MM.1S (cell line): ENCODE results near the gene RIC1.

ENCODE experiments used
- DNase-seq: peaks from one replicate; pipeline ENCODE4 v3.0.0-alpha.2; 2015
- H2AFZ ChIP-seq: fragments of 300-600 bp; sonication (generic); 2 replicates; pipeline ENCODE4 v1.6.0; 2016; ENCODE audit warnings: antibody characterized with exemption, low read length
- H3F3A ChIP-seq: fragments of 300-600 bp; sonication (generic); 2 replicates; pipeline ENCODE4 v1.6.1; 2016; ENCODE audit warnings: mild to moderate bottlenecking, antibody characterized with exemption, low read length, moderate library complexity, mixed read lengths; ENCODE audit not compliant: insufficient read depth
- H3K27ac ChIP-seq: fragments of 300-600 bp; sonication (generic); 2 replicates; pipeline ENCODE4 v1.5.1; 2016; ENCODE audit warnings: mild to moderate bottlenecking, low read length
- H3K27me3 ChIP-seq: fragments of 300-600 bp; sonication (generic); replicated peaks from 2 replicates; pipeline ENCODE4 v1.6.0; 2016; ENCODE audit warnings: low read length; ENCODE audit not compliant: insufficient read depth
- H3K36me3 ChIP-seq: fragments of 300-600 bp; sonication (generic); replicated peaks from 2 replicates; pipeline ENCODE4 v1.6.1; 2016; ENCODE audit warnings: mild to moderate bottlenecking, low read length, mixed read lengths; ENCODE audit not compliant: insufficient read depth
- H3K4me1 ChIP-seq: fragments of 300-600 bp; sonication (generic); 2 replicates; pipeline ENCODE4 v1.6.1; 2016; ENCODE audit warnings: low read length, mixed read lengths
- H3K4me2 ChIP-seq: fragments of 300-600 bp; sonication (generic); 2 replicates; pipeline ENCODE4 v1.6.0; 2016; ENCODE audit warnings: low read depth, low read length
- H3K4me3 ChIP-seq: fragments of 300-600 bp; sonication (generic); 2 replicates; pipeline ENCODE4 v1.5.1; 2016; ENCODE audit warnings: low read length, mixed read lengths
- H3K79me2 ChIP-seq: fragments of 300-600 bp; sonication (generic); 2 replicates; pipeline ENCODE4 v1.6.1; 2016; ENCODE audit warnings: mixed run types, low read length, mixed read lengths
- H3K9ac ChIP-seq: fragments of 300-600 bp; sonication (generic); 2 replicates; pipeline ENCODE4 v1.6.1; 2016; ENCODE audit warnings: low read length, mixed read lengths
- H3K9me2 ChIP-seq: fragments of 300-600 bp; sonication (generic); replicated peaks from 2 replicates; pipeline ENCODE4 v1.6.1; 2016; ENCODE audit warnings: mild to moderate bottlenecking, low read length, mixed read lengths; ENCODE audit not compliant: insufficient read depth
- H3K9me3 ChIP-seq: fragments of 300-600 bp; sonication (generic); replicated peaks from 2 replicates; pipeline ENCODE4 v1.6.1; 2016; ENCODE audit warnings: mild to moderate bottlenecking, low read length, mixed read lengths; ENCODE audit not compliant: insufficient read depth
- H4K20me1 ChIP-seq: fragments of 300-600 bp; sonication (generic); 2 replicates; pipeline ENCODE4 v1.6.1; 2016; ENCODE audit warnings: mild to moderate bottlenecking, low read length, moderate library complexity, mixed read lengths; ENCODE audit not compliant: insufficient read depth
- EZH2 ChIP-seq: fragments of 300-600 bp; sonication (generic); optimal IDR thresholded peaks from 2 replicates; pipeline ENCODE3; 2017; ENCODE audit warnings: low read depth, mild to moderate bottlenecking, antibody characterized with exemption, low read length, mixed read lengths
- EZH2phosphoT487 ChIP-seq: fragments of 300-600 bp; sonication (generic); IDR thresholded peaks from 2 replicates; pipeline ENCODE4 v1.6.1; 2018; ENCODE audit warnings: antibody characterized with exemption, low read length
- TF ChIP-seq, protein P1 (sequence below): fragments of 300-600 bp; sonication (generic); IDR thresholded peaks from 2 replicates; pipeline ENCODE4 v1.5.1; 2016; ENCODE audit warnings: antibody characterized with exemption, low read length, mixed read lengths

The RIC1 gene

DNA sequence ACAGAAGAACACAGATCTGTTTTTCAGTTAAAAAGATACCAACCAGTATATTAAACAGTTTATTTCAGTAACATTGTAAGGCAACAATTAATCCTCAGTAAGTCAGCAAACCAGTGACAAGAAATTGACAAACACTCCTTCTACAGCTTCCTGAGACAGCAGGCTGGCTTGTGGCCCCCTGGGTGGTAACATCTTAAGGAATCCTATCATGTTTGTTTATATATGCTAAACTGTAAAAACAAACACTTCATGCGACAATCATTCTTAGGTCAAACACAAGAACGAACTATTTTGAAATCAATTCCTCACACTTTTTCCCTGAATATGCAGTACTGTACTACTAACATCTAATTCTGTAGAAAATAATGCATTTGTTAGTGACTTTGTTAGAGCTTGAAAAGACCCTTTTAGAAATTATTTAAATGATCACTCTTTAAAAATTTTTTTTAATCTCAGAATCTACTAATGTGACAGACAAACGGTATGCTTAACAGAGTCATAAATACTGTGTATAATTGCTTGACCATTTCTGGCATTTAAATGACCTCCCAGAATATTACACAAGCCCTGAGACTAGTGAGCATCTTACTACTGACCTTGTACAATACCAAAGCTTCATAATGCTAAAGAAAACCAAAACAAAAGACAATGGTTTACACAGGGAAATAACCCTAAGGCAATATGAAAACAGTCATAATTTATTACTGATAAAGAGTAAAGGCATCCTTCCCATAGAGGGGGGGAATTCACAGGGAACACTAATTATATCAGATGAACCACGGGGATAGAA, 155.8 kb downstream of the RIC1 start:
- Histone ChIP-seq H3K9me2 (no peaks in the 10 kb centered on the region), H3F3A (no peaks in the 10 kb centered on the region), H3K27ac (no peak overlapping the region), H3K9me3 (no peaks in the 10 kb centered on the region), H3K4me1 (no peaks in the 10 kb centered on the region), H3K79me2 (peaks cover 12% of the 10 kb centered on the region), H3K4me2 (no peak overlapping the region), H3K9ac (no peak overlapping the region), H2AFZ (no peak overlapping the region), H3K4me3 (no peak overlapping the region), H3K36me3 (peaks cover 5% of the 10 kb centered on the region; the same call in 1 of the 2 replicates), H3K27me3 (no peaks in the 10 kb centered on the region), H4K20me1 (no peaks in the 10 kb centered on the region)
- DNase-seq = no peak
- TF ChIP-seq, protein P1, sequence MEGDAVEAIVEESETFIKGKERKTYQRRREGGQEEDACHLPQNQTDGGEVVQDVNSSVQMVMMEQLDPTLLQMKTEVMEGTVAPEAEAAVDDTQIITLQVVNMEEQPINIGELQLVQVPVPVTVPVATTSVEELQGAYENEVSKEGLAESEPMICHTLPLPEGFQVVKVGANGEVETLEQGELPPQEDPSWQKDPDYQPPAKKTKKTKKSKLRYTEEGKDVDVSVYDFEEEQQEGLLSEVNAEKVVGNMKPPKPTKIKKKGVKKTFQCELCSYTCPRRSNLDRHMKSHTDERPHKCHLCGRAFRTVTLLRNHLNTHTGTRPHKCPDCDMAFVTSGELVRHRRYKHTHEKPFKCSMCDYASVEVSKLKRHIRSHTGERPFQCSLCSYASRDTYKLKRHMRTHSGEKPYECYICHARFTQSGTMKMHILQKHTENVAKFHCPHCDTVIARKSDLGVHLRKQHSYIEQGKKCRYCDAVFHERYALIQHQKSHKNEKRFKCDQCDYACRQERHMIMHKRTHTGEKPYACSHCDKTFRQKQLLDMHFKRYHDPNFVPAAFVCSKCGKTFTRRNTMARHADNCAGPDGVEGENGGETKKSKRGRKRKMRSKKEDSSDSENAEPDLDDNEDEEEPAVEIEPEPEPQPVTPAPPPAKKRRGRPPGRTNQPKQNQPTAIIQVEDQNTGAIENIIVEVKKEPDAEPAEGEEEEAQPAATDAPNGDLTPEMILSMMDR = no peak
- TF ChIP-seq EZH2phosphoT487 = no peak
- TF ChIP-seq EZH2 = no peak

DNA sequence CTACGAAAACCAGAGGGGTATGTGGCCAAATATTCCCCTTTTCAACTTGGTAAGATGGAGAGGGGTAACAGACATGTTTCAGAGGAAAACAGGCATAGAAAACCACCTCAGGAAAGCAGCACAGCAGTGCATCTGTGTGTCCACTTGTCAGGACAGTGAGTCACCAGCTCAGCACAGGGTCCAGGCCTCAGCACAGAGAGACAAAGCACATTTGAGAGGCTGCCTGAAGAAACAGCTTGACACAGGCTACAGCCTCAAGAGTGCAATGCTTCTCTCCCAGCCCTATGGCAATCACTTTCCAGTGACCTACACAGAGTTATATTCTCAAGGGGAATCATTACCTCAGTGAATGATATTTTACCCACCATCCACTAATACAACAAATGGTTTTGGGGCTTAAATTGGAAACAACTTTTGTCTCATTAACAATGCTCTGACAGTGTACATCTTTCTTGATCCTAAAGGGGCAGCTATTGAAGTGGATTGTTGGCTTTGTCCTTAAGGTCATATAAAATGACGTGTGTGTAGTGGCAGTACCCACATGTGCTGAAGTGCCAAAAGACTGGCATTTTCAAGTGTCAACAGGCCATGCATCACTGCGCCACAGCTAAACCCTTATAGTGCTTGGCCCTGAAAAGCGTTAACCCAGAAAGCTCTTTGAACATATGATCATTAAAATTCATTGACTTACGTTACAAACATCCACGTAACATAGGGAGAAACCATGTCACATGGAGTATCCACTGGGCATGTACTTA, 157.6 kb downstream of the RIC1 start:
- no peak for DNase-seq
- no peaks in the 10 kb centered on the region for H4K20me1 ChIP-seq
- H3K36me3 ChIP-seq = no peaks in the 10 kb centered on the region
- H3K27me3 ChIP-seq = no peaks in the 10 kb centered on the region
- no peaks in the 10 kb centered on the region for H3K9me2 ChIP-seq
- H3F3A ChIP-seq = no peaks in the 10 kb centered on the region
- H3K4me2 ChIP-seq = no peak overlapping the region
- H3K4me1 ChIP-seq = no peaks in the 10 kb centered on the region
- TF ChIP-seq EZH2 (no peak), EZH2phosphoT487 (no peak)
- TF ChIP-seq, protein P1 = no peak
- H3K79me2 ChIP-seq = peaks cover 7% of the 10 kb centered on the region; the same call in 1 of the 2 replicates
- H2AFZ ChIP-seq = no peak overlapping the region
- no peaks in the 10 kb centered on the region for H3K9me3 ChIP-seq
- H3K27ac ChIP-seq = no peak overlapping the region
- no peak overlapping the region for H3K4me3 ChIP-seq
- no peak overlapping the region for H3K9ac ChIP-seq

DNA sequence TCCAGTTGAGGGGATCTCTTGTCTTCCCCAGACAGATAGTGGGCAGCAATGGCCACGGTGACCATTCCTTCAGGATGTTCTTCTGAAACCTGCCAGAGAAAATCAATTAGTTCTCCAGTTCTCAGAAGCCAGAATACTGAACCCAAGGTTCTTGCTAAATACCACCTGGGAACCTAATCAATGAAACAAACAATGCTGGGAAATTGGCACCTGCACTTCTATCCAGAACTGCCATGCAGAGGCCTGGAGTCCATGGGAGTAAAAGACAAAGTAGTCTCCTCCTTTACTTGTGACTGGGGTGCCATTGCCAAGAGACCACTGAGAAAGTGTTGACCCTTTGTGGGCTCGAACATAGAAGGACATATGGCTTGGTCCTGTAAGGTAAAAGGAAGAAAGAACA, 158.3 kb downstream of the RIC1 start:
- Histone ChIP-seq H3K36me3 (no peaks in the 10 kb centered on the region), H2AFZ (no peak overlapping the region), H3K9me3 (no peaks in the 10 kb centered on the region), H3K27ac (no peak overlapping the region), H3K27me3 (no peaks in the 10 kb centered on the region), H3F3A (no peaks in the 10 kb centered on the region), H3K4me3 (no peak overlapping the region), H3K4me2 (no peak overlapping the region), H3K4me1 (no peaks in the 10 kb centered on the region), H4K20me1 (no peaks in the 10 kb centered on the region), H3K79me2 (peaks cover 7% of the 10 kb centered on the region; the same call in 1 of the 2 replicates), H3K9me2 (no peaks in the 10 kb centered on the region), H3K9ac (no peak overlapping the region)
- TF ChIP-seq, protein P1 = no peak
- TF ChIP-seq EZH2 = no peak
- no peak for TF ChIP-seq EZH2phosphoT487
- DNase-seq = no peak
